GM12878 (cell line): ENCODE data around the gene GPC5. TPM values are rescaled to one million over a fixed set of nuclear protein-coding genes. Genes with fewer than 3 reads are reported as not detected.

Source experiments
- ATAC-seq: fragments of 200-7000 bp; cut with Tn5 transposase; 3 replicates; pipeline ENCODE4 v1.9.1; 2020; ENCODE audit warnings: mild to moderate bottlenecking, moderate library complexity
- BruUV-seq: library from RNA; stranded (reverse); fragments of 400-500 nt; replicated peaks from 2 replicates; lab custom pipeline; 2021; lab: Mats Ljungman, UMichigan
- CTCF ChIA-PET: fragments of 300-600 bp; sonication (Branson Sonifier 250); formaldehyde crosslinking; extraction: SDS; loops from one replicate; lab custom pipeline; 2021; ENCODE audit warnings: inconsistent platforms; lab: Yijun Ruan, JAX
- POLR2A ChIA-PET: fragments of 350-600 bp; formaldehyde crosslinking; extraction: SDS; loops from one replicate; lab custom pipeline; 2021; ENCODE audit warnings: inconsistent platforms; lab: Charles Lee
- RAD21 ChIA-PET: fragments of 300-600 bp; sonication (Branson Sonifier 250); formaldehyde crosslinking; loops from one replicate; lab custom pipeline; 2023; ENCODE audit warnings: antibody characterized with exemption; ENCODE audit not compliant: unreplicated experiment; lab: Charles Lee
- SMC1A ChIA-PET: fragments of 300-600 bp; sonication (Branson Sonifier 250); formaldehyde crosslinking; loops from one replicate; lab custom pipeline; 2023; ENCODE audit not compliant: unreplicated experiment, uncharacterized antibody; lab: Charles Lee
- DNase-seq: peaks from one replicate; pipeline ENCODE4 v3.0.0-alpha.2; 2011; ENCODE audit warnings: low read depth, low spot score
- FAIRE-seq: peaks from 3 replicates; lab custom pipeline; 2011; peaks lifted over from hg19 to GRCh38; lab: Jason Lieb, UNC
- H2AFZ ChIP-seq: 2 replicates; pipeline ENCODE4 v1.6.0; 2011; ENCODE audit warnings: low read depth, low read length, control low read depth; ENCODE audit not compliant: control insufficient read depth
- H3K27ac ChIP-seq: 2 replicates; pipeline ENCODE4 v1.5.1; 2011; ENCODE audit warnings: control low read depth; ENCODE audit not compliant: control insufficient read depth, insufficient read depth
- H3K27me3 ChIP-seq, 2 experiments: replicated peaks in 1 of 2; 2 replicates each; pipeline versions ENCODE4 v1.6.0 to v1.6.1; 2011; ENCODE audit warnings: low read length in 1 of 2; ENCODE audit not compliant: control insufficient read depth in 2 of 2, insufficient read depth in 2 of 2
- H3K36me3 ChIP-seq, 2 experiments: 2 replicates each; pipeline ENCODE4 v1.5.1; 2011; ENCODE audit warnings: low read length in 1 of 2; ENCODE audit not compliant: control insufficient read depth in 2 of 2, insufficient read depth in 2 of 2
- H3K4me1 ChIP-seq: 2 replicates; pipeline ENCODE4 v1.6.1; 2011; ENCODE audit warnings: mild to moderate bottlenecking, low read length, moderate library complexity, mixed read lengths; ENCODE audit not compliant: control insufficient read depth, insufficient read depth
- H3K4me2 ChIP-seq: 2 replicates; pipeline ENCODE4 v1.6.0; 2011; ENCODE audit warnings: control low read depth; ENCODE audit not compliant: control insufficient read depth, insufficient read depth
- H3K4me3 ChIP-seq: fragments of 200-600 bp; sonication (generic); 2 replicates; pipeline ENCODE4 v1.5.1; 2016
- H3K79me2 ChIP-seq: 2 replicates; pipeline ENCODE4 v1.6.0; 2011; ENCODE audit warnings: low read length; ENCODE audit not compliant: control insufficient read depth, insufficient read depth
- H3K9ac ChIP-seq: 2 replicates; pipeline ENCODE4 v1.8.0; 2011; ENCODE audit warnings: low read length, control low read depth, mixed read lengths; ENCODE audit not compliant: control insufficient read depth, insufficient read depth
- H3K9me3 ChIP-seq: replicated peaks from 3 replicates; pipeline ENCODE4 v1.5.1; 2011; ENCODE audit warnings: mild to moderate bottlenecking, low read length; ENCODE audit not compliant: control insufficient read depth, insufficient read depth
- H4K20me1 ChIP-seq: 2 replicates; pipeline ENCODE4 v1.6.0; 2011; ENCODE audit not compliant: control insufficient read depth, insufficient read depth
- CEBPZ ChIP-seq: fragments of 150-350 bp; IDR thresholded peaks from 2 replicates; pipeline ENCODE4 v1.6.1; 2016; ENCODE audit warnings: low read depth, low read length
- HDAC6 ChIP-seq: fragments of 200-600 bp; sonication (generic); IDR thresholded peaks from one replicate; pipeline ENCODE4 v1.8.0; 2017; ENCODE audit warnings: antibody characterized with exemption; ENCODE audit not compliant: unreplicated experiment
- MTA2 ChIP-seq: fragments of 450-650 bp; IDR thresholded peaks from 2 replicates; pipeline ENCODE4 v1.6.1; 2016; ENCODE audit warnings: low read depth, mild to moderate bottlenecking, moderate library complexity
- MTA3 ChIP-seq: IDR thresholded peaks from 2 replicates; pipeline ENCODE4 v1.6.1; 2012; ENCODE audit warnings: low read length, inconsistent platforms, borderline replicate concordance
- NKRF ChIP-seq: fragments of 450-650 bp; conservative IDR thresholded peaks from 2 replicates; pipeline ENCODE4 v1.6.1; 2017; ENCODE audit warnings: mild to moderate bottlenecking, moderate library complexity
- PRDM15 ChIP-seq: fragments of 450-650 bp; formaldehyde crosslinking; IDR thresholded peaks from 2 replicates; pipeline ENCODE4 v1.4.0; 2020; ENCODE audit warnings: mild to moderate bottlenecking, moderate library complexity
- RAD21 ChIP-seq: IDR thresholded peaks from 2 replicates; pipeline ENCODE4 v1.6.1; 2011; ENCODE audit warnings: mild to moderate bottlenecking, low read depth, low read length, moderate library complexity; ENCODE audit not compliant: insufficient read depth
- RAD51 ChIP-seq: fragments of 450-650 bp; IDR thresholded peaks from 2 replicates; pipeline ENCODE4 v1.6.1; 2016; ENCODE audit warnings: moderate library complexity, mild to moderate bottlenecking, inconsistent platforms
- SMAD1 ChIP-seq: fragments of 450-650 bp; IDR thresholded peaks from 2 replicates; pipeline ENCODE4 v1.6.1; 2018; ENCODE audit warnings: mild to moderate bottlenecking, low read depth; ENCODE audit not compliant: partially characterized antibody
- SMARCA5 ChIP-seq: fragments of 450-650 bp; IDR thresholded peaks from 2 replicates; pipeline ENCODE4 v1.6.1; 2017; ENCODE audit warnings: mild to moderate bottlenecking
- SUZ12 ChIP-seq: fragments of 200-600 bp; sonication (generic); IDR thresholded peaks from one replicate; pipeline ENCODE4 v1.6.1; 2018; ENCODE audit warnings: antibody characterized with exemption, mild to moderate bottlenecking; ENCODE audit not compliant: unreplicated experiment
- TARDBP ChIP-seq: IDR thresholded peaks from 2 replicates; pipeline ENCODE4 v1.6.1; 2016; ENCODE audit warnings: borderline replicate concordance
- WGBS: methylation state at CpG from one replicate; pipeline ENCODE4 v1.1.6; 2016; ENCODE audit warnings: low lambda C conversion rate; ENCODE audit not compliant: insufficient replicate concordance, insufficient coverage; ENCODE audit errors: missing lambda C conversion rate; 5-methylcytosine and 5-hydroxymethylcytosine counted together
- in situ Hi-C: fragments of 300-500 bp; cut with MboI; formaldehyde crosslinking; loops from 9 replicates; pipeline ENCODE4 v1.14.3; 2018; ENCODE audit warnings: mixed read lengths
- intact Hi-C: fragments of 100-400 bp; cut with micrococcal nuclease; formaldehyde crosslinking; loops from one replicate; pipeline ENCODE4 v1.14.2; 2022; ENCODE audit not compliant: unreplicated experiment
- polyA plus RNA-seq, 11 experiments: library from polyadenylated mRNA; depleted of rRNA in 4 of 11; unstranded in 6 of 11; stranded (reverse) in 5 of 11; fragments of >200 nt; fragmentation: Nextera tagmentation in 4 of 11; fragmentation: Illumina TruSeq in 1 of 11; extraction: Ambion mirVana in 4 of 11; extraction: Trizol in 1 of 11; gene quantifications; 1 replicate in 1 of 11; 2 replicates in 10 of 11; pipeline versions ENCODE4 v1.2.1 to v1.2.3, GENCODE V29; 2011 to 2016; ENCODE audit warnings: inconsistent platforms in 2 of 11, missing spikeins in 2 of 11, low read depth in 1 of 11
- total RNA-seq, 4 experiments: library from RNA; depleted of rRNA in 3 of 4; stranded (reverse); fragments of >200 nt in 3 of 4; fragmentation: Illumina TruSeq in 1 of 4; extraction: Trizol in 1 of 4; gene quantifications; 2 replicates each; pipeline versions ENCODE4 v1.2.1 to v1.2.3, GENCODE V29; 2013 to 2021

The GPC5 gene
- total and polyA plus RNA-seq, 10 of the 15 experiments (the other 5 are each of a cell fraction or from before 2014, with no cell fraction given) = 0.05 to 0.87 (median 0.44) TPM; not detected in 1

GRCh38 chr13:92864584-92865284 lies 1466.3 kb downstream of the GPC5 start:
- Histone ChIP-seq H3K36me3 (no peaks in the 10 kb centered on the region), H2AFZ (no peak overlapping the region), H4K20me1 (no peaks in the 10 kb centered on the region), H3K9me3 (no peaks in the 10 kb centered on the region), H3K4me2 (no peak overlapping the region), H3K9ac (no peak overlapping the region), H3K4me1 (no peaks in the 10 kb centered on the region), H3K27me3 (no peaks in the 10 kb centered on the region), H3K27ac (no peak overlapping the region), H3K79me2 (no peaks in the 10 kb centered on the region), H3K4me3 (no peak overlapping the region)
- in situ Hi-C loops (no loop called here), intact Hi-C loops (no loop called here)
- BruUV-seq = no TSS peak
- ATAC-seq (no peak), FAIRE-seq (no peak), DNase-seq (no peak)
- 56% methylated on average over 6 of the region's 6 CpGs for WGBS
- POLR2A ChIA-PET = no interaction called here
- CTCF ChIA-PET = interaction anchor here (1.0 kb wide), 1 partner anchor 14 kb away, joined by 3 read pairs; no protein-coding TSS in a partner anchor
- SMC1A ChIA-PET = no interaction called here
- RAD21 ChIA-PET = interaction anchor here (1.5 kb wide), 2 partner anchors 11 to 12 kb away, joined by 3 to 4 read pairs; no protein-coding TSS in a partner anchor
- TF ChIP-seq RAD51 (no peak), RAD21 (no peak), TARDBP (no peak), SUZ12 (no peak), SMAD1 (no peak), HDAC6 (no peak), CEBPZ (no peak), MTA2 (no peak), SMARCA5 (no peak), PRDM15 (CRISPR knock-in tag) (no peak), MTA3 (no peak), NKRF (no peak)
